GM18858 (cell line): Measurements from ENCODE around the gene AP3S2.

Experiments
- ATAC-seq: cut with Tn5 transposase; IDR thresholded peaks from one replicate; pipeline ENCODE4 v1.9.1; 2021; ENCODE audit not compliant: unreplicated experiment

AP3S2 gene

DNA sequence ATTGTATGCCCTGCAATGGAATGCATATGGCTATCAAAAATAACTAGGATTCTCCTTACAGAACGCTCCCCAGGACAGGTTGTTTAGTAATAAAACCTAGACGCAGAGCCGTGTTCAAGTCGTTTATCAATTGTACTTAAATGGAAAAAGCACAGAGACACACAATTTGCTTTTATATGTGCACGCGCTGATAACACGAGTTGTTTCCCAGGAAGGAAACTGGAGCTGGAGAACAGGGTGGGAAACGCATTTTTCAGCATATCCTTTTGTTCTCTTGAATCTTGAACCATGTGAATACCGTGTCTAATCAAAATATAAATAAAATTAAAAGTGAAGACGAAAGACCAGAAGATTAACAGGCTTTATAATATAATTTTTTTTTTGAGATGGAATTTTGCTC is 75.5 kb downstream of the AP3S2 start:
- ATAC-seq, result no peak

DNA sequence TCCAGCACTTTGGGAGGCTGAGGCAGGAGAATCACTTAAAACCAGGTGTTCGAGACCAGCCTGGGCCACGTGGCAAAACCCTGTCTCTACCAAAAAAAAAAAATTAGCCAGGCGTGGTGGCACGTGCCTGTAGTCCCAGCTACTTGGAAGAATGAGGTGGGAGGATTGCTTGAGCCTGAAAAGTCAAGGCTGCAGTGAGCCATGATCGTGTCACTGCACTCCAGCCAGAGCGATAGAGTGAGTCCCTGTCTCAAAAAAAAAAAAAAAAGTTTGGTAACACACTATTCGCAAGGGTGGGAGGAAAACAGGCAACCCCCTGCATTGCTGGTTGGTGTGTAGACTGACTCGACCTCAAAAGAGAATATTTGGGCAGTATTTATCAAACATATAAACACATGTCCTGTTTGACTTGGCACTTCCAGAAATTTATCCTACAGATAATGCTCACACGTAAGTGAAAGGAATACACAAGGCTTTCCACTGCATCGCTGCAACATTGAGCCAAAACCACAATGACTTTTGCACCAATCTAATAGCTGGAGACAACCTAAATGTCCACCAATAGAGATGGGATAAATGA is 76.0 kb downstream of the AP3S2 start:
- ATAC-seq, result no peak

DNA sequence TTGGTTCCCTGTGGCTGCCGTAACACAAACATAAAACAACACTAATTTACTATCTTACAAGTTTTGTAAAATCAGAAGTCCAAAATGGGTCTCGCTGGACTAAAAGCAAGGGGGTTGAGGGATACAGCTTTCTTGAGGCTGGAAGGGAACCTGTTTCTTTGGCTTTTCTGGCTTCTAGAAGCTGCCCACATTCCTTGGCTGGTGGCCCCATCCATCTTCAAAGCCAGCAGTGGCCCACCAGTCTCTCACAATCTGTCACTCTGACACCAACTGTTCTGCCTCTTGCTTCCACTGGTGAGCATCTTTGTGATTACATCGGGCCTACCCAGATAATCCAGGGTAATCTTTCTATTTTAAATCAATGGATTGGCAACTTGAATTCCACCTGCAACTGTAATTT is 78.0 kb downstream of the AP3S2 start:
- no peak for ATAC-seq

DNA sequence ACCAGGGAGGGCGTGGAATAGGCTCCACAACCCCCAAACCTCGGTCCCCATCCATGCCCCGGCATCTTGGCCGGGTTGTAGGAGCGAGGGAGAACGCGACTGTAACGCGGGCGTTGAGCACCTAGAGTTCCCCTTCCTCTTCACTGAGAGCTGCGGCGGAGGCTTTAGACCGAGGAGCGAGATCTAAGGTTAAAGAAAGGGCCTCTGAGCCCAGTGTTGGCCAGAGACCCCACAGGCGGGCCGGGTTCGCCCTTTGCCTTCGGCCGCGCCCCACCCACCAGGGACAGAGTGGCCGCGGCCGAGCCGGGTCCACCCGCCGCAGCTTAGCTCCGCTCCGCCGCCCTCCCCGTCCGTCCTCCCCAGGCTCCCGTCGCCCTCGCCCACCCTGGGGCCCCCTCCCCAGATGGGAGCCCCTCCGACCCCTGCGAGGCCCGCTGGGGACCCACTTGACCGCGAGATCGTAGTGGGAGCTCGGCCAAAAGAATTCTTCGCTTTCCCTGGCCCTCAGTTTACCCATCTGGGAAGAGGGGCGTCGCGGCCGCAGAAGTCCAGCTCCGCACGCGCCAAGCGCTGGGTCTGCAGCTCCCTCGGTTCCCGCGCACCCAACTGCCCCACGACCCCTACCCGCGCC is 79.6 kb downstream of the AP3S2 start:
- ATAC-seq, result no peak

DNA sequence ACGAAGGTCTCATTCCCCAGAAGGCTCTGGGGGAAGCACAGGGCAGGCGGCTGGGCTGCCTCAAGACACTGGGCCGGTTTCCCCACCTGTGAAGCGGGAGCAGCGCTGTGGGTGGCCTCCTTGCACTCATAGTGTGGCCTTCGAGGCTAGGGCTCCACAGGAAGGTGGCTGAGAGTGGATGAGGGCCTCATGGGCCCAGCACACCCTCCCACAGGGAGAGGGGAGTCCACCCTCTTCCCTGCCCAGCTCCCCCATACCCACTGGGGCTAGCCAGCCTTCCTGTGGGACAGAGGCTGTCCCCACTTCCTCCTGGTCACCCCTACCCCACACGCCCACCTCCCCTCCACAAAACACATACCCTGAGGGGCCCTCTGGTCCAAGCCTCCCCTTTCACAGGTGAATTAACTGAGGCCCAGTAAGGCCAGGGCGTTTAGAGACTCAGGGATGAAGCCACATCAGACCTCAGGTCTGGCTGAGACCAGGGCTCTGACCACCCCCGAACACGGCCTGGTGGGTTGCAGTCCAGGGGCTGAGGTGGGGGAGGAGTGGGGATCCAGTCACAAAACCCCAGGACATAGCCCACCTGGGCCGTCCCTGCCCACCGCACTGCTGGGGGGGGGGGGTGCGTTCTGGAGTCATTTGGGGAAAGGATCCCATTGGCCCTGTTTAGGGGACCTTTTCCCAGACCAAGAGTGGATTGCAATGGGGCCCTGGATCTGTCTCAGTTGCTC is 80.2 kb downstream of the AP3S2 start:
- ATAC-seq, result no peak

DNA sequence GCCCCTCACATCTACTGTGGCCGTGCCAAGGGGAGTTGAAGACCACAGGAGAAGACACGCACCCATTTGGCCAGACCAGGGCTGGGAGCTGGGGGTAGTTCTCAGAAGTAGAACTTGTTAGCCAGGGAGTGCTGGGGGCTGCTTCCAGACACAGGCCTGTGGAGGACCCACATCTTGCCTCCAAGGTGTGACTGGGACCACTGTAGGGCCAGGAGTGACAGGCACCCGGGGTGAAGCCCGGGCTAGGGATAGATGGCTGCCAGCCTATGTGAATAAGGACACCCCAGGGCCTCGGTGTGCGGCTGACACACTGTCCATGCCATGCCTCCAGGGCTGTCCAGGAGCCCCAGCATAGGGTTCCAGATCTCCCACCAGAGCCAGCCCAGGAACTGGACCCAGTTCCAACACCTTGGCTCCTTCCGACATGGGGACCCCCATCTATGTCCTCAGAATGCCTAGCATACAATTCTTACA is 80.9 kb downstream of the AP3S2 start:
- ATAC-seq, result no peak

DNA sequence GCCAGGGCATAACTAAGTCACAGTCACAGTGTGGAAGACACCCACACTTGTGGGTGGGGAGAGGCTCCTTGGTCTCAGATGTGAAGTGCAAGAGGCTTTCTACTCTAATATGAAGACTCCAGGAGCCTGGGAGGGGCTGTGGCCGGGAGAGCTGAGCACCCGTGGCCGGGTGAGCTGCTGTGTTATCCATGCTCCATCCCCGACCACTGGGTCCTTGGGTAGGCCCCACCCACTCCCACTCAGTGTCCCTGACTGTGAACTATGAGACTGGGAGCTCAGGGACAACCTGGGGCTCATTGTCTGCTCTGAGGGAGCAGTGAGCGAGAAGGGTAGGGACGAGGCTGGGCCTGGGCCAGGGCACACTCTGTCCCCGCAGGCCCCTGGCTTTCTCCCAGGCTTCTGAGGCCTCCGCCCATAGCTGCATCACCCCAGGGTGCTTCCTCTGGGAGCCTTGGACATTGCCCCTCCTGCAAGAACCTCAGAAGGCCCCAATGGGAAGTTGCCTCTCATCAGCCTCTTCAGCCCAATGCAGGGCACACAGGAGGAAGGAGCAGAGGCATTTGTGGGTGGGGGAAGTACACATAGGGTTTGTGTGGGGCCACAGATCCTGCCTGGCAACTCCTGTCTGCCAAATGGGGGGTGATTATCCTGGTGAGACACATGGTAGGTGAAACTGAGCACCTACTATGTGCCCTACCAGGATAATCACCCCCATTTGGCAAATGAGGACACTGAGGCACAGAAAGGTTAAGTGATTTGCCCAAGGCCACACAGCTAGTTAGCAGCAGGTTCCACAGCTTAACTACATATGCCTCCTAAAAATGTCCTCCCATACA is 81.6 kb downstream of the AP3S2 start:
- no peak for ATAC-seq

DNA sequence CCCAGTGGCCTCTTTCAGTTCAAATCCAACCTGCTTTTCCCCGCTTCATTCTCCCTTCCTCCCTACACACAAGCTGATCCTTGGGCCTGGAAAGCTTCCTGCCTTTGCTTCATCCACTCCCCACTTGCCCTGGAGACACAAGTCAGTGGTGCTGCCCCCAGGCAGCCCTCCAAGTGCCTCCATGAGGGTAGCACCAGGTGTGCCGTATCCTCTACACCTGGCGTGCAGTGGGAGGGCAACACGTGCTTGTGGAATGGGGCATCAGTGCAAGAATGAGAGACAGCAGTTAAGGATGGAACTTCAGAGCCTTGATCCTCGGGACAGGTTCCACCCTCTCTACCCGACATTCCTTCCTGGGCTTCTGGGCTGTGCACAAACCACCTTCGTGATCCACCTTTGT is 83.0 kb downstream of the AP3S2 start:
- no peak for ATAC-seq

DNA sequence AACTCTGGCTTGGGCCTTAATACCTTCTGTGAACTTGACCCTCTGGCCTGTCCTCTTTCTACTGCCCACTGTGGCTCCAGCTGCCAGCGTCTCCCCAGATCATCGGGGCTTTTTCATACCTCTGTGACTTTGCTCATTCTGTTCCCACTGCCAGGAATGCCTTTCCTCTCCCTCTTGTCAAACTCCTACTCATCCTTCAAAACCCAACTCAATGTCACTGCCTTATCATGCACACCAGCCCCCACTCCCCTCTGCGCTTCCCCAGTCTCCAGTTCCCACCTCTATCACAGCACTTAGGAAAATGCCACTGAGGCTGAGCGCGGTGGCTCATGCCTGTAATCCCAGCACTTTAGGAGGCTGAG is 84.0 kb downstream of the AP3S2 start:
- no peak for ATAC-seq

DNA sequence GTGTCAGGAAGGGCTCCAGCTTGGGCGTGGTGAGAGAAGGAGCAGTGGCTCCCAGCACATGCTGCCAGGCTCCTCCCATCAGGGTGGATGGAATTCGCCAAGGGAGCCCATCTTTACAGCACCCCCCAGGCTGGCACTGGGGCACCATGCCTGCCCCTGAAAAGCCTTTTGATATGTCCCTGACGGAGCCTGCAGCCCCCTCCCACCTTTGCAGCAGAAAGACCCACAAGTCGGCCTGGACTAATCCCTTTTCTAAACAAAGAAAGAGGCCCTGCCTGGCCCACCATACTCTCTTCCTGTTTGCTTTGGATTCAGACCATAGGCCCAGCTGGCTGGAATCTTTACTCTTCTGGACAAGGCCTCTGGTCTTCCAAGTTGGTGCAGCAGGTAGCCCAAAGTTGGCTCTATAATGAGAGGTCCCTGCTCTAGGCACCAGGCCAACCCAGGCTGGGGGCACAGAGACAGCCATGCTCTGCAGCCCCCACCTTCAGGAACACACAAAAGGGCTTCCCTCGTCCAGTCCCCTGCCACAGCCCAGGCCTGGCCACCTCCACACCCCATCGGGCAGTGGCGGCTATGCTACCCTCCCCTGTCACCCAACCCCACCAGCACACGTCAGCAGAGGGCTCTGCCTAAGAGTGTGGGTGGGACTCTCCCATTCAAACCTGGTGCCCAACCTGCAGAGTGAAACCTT is 84.6 kb downstream of the AP3S2 start:
- no peak for ATAC-seq

DNA sequence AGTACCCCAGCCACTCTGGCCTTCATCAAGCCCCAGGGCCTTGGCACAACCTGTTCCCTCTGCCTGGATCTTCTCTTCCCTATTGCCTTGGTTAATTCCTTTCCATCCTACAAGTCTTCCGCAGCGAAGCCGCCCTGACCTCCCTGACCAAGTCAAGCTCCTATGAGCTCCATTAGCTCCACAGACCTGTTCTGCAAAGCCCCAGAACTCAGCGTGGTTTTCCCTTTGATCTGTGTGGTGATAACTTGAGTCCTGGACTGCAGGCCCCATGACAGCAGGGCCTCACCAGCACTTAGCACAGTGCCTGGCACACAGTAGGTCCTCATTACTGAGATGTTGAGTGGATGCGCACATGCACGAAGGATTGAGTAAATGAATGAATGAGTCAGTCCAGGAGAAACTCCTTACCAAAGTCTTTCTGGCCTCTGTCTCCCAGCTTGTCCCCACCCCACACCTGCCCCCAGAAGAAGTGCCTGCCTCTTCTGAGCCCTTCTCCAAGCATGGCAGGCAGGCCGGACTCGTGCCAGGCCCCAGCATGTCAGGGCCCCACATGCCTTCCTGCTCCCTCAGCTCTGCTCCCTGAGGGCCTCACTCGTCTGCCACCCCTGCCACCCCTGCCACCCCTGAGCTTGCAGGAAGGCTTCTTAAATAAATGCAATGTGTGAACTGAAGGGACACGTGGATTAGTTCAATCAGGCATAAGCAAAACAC is 85.5 kb downstream of the AP3S2 start:
- ATAC-seq, result no peak

DNA sequence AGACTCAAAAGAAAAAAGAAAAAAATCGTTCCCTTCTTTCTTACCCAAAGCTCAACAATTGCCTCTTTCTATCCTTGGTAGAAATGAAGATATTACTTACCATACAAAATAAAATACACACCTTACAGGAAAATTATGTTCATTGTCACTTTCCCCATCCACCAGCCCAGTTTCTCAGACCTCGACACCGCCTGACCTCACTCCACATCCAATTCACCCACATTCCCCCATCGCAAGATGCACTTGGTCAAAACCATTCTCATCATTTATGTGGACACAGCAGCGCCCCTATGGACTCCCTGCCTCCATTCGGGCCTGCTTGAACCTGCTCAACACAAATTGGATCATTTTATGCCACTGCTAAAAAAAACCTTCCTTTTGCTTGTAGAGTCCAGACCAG is 86.1 kb downstream of the AP3S2 start:
- no peak for ATAC-seq

DNA sequence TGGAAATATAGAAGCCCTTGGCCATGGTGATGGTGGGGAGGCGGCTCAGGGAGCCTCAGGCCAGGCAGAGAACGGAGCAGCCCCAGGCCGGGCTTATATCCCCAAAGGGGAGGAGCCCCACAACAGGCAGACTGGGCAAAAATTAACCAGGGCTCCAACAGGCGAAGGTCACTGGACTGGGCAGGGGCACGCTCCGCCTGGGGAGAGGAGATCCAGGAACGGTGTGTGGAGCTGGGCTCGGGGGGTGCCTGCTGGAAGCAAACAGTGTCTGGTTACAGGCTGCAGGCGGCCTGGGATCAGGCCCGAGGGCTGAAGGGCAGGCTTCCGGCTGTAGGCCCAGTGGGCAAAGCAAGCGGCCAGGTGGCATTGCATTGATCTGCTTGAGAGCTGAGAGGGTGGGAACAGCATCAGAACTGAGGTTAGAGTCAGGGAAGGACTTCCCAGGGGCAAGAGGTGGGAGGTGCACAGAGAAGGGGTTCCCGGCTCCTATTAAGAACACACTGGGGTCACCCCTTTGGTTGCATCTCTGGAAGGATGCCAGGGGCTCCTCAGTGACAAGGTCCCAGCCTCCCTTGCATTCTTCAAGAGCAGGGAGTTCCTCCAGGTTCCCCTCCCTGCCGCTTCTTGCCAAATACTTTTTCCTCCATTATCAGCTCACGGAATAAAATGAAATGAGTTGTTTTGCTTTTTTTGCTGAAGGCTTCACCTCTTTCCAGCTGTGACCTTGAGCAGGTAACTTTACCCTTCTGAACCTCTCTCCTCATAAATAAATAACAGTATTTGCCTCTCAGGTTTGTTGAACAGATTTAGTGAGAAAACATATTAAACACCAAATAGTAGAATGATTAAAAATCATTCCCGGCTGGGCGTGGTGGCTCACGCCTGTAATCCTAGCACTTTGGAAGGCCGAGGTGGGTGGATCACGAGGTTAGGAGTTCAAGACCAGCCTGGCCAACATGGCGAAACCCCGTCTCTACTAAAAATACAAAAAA is 86.9 kb downstream of the AP3S2 start:
- ATAC-seq, result no peak

DNA sequence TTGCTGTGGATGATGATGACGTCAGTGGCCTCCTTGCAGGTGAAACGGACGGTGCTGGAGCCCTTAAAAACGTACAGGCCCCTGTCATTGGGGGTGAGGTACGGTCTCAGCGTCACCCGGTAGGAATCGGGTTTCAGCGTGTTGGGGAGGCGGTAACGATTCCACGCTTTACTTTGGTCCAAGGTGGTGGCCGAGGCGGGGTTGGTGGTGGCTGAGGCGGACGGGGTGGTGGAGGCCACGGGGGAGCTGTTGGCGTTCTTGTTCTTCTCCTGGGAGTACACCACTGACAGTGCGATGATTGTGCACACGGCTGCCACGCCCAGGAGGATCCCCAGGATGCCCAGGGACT is 87.6 kb downstream of the AP3S2 start:
- ATAC-seq, result no peak

DNA sequence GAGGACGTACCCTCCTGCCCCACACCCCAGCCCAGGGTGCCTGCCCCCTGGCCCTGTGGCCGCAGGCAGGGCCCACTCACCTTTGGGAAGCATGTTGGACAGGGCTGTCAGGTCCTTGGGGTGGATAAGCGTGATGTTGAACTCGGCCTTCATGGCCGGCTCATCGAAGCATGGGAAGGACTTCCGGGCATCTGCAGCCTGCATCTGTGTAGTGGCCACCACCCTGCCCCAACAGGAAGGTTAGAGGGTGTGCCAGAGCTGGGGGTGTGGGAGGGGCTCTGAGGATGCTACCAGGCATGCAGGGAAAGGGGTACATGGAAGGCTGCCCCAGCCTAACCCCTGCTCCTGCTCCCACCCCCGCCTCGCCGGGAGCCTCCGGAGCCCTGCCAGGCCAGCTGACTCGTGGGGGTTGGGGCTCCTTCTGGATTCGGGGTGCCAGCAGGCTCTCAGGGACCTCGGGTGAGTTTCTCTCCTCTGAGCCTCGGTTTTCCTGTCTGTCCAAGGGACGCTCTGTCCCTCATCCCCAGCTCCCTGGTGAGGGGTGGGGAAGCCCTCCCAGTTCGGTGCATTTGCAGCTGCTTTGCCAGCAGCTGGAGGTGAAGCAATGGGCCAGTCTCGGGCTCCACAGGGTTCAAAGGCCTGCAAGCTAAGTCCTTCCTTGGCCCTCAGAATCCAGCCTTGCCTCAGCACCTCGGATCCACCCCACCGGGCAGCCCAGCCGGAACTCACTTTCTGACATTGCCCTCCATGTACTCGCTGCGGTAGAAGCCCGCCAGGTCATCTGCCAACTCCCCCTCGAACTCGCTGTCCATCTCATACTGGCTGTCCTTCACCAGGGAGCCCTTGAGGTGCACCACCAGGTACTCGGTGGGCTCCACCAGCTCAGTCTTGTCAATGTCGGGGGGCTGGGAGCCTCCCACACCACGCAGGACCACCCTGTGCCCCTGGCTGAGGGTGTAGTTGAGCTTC is 88.3 kb downstream of the AP3S2 start:
- no peak for ATAC-seq

DNA sequence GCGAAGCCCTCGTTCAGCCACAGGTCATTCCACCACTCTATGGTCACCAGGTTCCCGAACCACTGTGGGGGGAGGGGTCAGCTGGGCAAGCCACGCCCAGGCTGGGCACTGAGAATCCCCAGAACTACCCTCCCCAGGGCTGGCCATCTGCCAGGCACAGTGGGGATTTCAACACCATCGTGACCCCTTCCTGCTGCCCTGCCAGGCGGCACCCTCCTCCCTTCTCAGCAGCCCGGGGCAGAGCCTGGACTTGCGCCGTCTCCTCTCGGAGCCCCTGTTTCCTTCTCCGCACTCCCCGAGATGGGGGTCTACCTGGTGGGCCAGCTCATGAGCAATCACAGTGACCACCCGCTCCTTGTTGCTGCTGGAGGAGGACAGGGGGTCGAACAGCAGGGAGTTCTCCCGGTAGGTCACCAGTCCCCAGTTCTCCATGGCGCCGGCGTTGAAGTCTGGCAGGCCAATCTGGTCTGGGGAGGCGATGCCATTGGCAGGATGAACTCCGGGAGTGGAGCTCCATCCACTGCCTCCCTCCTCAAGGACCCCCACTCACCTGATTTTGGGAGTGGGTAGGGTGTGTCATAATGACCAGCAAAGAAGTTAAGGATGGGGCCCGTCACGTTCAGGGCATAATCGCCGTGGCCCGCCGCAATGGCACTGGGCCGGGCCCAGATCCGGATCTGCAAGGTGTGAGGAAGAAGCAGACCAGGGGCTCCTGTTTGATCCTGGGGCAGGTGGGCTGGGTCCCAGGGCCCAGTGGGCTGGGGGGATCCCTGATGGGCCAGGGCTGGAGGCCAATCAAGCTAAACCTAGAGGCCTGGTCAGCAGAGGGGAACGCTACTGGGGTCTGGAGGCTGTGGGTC is 89.6 kb downstream of the AP3S2 start:
- no peak for ATAC-seq
